Neural progenitor cell (in vitro differentiated cells): ENCODE measurements around the gene PRICKLE2.

Experiments
- EZH2 ChIP-seq: fragments of 200-600 bp; sonication (generic); IDR thresholded peaks from 2 replicates; pipeline ENCODE4 v1.6.1; 2017; ENCODE audit warnings: antibody characterized with exemption, mild to moderate bottlenecking, moderate library complexity
- EZH2phosphoT487 ChIP-seq: fragments of 200-600 bp; sonication (generic); IDR thresholded peaks from 2 replicates; pipeline ENCODE4 v1.6.1; 2017; ENCODE audit warnings: antibody characterized with exemption
- TF ChIP-seq, protein P1 (sequence below): fragments of 200-600 bp; sonication (generic); IDR thresholded peaks from 2 replicates; pipeline ENCODE4 v1.5.1; 2017; ENCODE audit warnings: antibody characterized with exemption, mild to moderate bottlenecking

DNA sequence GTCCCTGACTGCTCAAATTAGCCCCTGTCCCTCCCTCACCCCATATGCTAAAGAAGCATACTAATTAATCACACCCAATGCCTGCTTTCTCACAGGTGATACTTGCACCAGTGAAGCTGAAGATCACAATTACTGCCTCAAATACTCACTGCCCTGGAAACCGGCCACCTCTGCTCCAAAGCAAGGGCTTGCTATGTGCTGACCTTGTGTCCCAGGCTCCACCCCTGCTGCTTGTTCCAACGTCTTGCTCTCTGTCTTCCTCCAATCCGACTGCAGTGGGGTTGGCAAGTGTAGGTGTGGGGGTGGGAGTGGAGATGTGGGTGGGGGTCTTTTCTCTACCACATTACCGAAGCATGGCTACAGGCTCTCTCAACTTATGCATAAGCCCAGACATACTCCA lies 146.3 kb downstream of the PRICKLE2 start:
- TF ChIP-seq, protein P1, sequence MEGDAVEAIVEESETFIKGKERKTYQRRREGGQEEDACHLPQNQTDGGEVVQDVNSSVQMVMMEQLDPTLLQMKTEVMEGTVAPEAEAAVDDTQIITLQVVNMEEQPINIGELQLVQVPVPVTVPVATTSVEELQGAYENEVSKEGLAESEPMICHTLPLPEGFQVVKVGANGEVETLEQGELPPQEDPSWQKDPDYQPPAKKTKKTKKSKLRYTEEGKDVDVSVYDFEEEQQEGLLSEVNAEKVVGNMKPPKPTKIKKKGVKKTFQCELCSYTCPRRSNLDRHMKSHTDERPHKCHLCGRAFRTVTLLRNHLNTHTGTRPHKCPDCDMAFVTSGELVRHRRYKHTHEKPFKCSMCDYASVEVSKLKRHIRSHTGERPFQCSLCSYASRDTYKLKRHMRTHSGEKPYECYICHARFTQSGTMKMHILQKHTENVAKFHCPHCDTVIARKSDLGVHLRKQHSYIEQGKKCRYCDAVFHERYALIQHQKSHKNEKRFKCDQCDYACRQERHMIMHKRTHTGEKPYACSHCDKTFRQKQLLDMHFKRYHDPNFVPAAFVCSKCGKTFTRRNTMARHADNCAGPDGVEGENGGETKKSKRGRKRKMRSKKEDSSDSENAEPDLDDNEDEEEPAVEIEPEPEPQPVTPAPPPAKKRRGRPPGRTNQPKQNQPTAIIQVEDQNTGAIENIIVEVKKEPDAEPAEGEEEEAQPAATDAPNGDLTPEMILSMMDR: no peak
- no peak for TF ChIP-seq EZH2
- TF ChIP-seq EZH2phosphoT487: no peak
